Activated CD4-positive, alpha-beta T cell treated with anti-CD3 and anti-CD28 coated beads for 36 hours (primary cell): ENCODE results near the gene ATP5PF. TPM values are rescaled to one million over a fixed set of nuclear protein-coding genes. Genes with fewer than 3 reads are reported as not detected.

ENCODE experiments used
- ATAC-seq: fragments of 200-7000 bp; cut with Tn5 transposase; one replicate; pipeline ENCODE4 v1.10.0; 2021; ENCODE audit warnings: mild to moderate bottlenecking, moderate library complexity
- CTCF ChIA-PET: fragments of 350-600 bp; sonication (Branson Sonifier 250); formaldehyde crosslinking; loops from one replicate; lab custom pipeline; 2021; ENCODE audit warnings: antibody characterized with exemption; lab: Charles Lee
- POLR2A ChIA-PET: fragments of 350-600 bp; sonication (Branson Sonifier 250); formaldehyde crosslinking; loops from one replicate; lab custom pipeline; 2021; ENCODE audit warnings: antibody characterized with exemption, inconsistent platforms; lab: Charles Lee
- DNase-seq: peaks from one replicate; pipeline ENCODE4 v3.0.0-alpha.2; 2020
- H3K27ac Mint-ChIP-seq: one replicate; pipeline ENCODE4 v1.8.0; 2021; ENCODE audit warnings: mixed read lengths
- H3K27me3 Mint-ChIP-seq: one replicate; pipeline ENCODE4 v1.8.0; 2021; ENCODE audit warnings: mixed read lengths
- H3K36me3 Mint-ChIP-seq: one replicate; pipeline ENCODE4 v1.8.0; 2021; ENCODE audit warnings: low read depth, mixed read lengths
- H3K4me1 Mint-ChIP-seq: one replicate; pipeline ENCODE4 v1.8.0; 2021; ENCODE audit warnings: mixed read lengths
- H3K4me3 Mint-ChIP-seq: one replicate; pipeline ENCODE4 v1.8.0; 2021; ENCODE audit warnings: mild to moderate bottlenecking, moderate library complexity, mixed read lengths
- H3K9me3 Mint-ChIP-seq: one replicate; pipeline ENCODE4 v1.8.0; 2021; ENCODE audit warnings: low read depth, mixed read lengths
- intact Hi-C, 2 experiments: fragments of 100-400 bp; cut with DNase I in 1 of 2; cut with micrococcal nuclease in 1 of 2; formaldehyde crosslinking; loops; one replicate each; pipeline versions ENCODE4 v1.14.2 to v1.15.1; 2022 to 2024; cut with DNase I, micrococcal nuclease
- total RNA-seq, 2 experiments: library from RNA; stranded (reverse); gene quantifications; one replicate each; pipeline ENCODE4 v1.2.3, GENCODE V29; 2021

The ATP5PF gene
- total RNA-seq, 2 experiments from 2014 or later: 154 to 165 TPM

DNA sequence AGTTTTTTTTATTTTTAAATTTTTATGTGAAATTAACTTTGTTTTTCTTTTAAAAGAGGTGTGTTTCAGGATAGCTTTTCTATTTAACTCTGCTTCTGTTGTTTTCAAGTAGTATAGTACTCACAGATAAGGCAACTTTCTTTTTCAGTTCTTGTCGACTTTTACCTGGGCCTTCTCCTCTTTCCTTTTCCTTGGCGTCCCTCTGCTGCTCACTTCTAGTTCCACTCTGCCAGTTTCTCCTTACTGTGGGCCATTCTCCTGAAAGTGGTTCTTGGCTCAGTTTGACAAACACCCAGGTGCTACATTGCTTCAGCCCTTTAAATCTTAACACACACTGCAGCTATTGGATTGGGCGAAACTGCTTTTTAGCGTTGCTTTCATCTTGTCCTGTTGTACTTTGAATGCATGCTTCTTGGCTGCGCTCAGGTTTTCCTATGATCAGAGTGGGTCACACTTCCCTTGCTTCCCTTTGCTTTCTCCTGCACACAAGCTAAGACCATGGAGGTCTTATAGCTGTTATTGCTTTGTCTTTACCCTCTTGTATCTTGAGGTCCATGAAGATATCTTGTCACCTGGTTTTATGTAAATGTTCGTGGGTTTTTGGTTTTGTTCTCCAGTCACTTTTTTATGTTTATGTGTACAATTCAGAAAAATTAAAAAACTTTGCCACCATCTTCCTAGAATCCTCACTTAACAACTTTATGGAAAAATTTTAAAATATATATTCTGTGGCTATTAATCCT, 21.7 kb upstream of the ATP5PF start:
- no peak overlapping the region for H3K4me3 Mint-ChIP-seq
- H3K36me3 Mint-ChIP-seq: peaks cover 55% of the 10 kb centered on the region
- intact Hi-C loops: no loop called here
- ChIA-PET POLR2A (no interaction called here), CTCF (interaction anchor here (0.7 to 0.8 kb wide), 2 partner anchors 7 to 864 kb away, joined by 3 read pairs; no protein-coding TSS in a partner anchor)
- DNase-seq (no peak), ATAC-seq (no peak)
- H3K9me3 Mint-ChIP-seq: no peaks in the 10 kb centered on the region
- H3K27me3 Mint-ChIP-seq: no peaks in the 10 kb centered on the region
- peaks cover 26% of the 10 kb centered on the region for H3K4me1 Mint-ChIP-seq
- peak overlapping the region; percentile 14 for H3K27ac Mint-ChIP-seq

DNA sequence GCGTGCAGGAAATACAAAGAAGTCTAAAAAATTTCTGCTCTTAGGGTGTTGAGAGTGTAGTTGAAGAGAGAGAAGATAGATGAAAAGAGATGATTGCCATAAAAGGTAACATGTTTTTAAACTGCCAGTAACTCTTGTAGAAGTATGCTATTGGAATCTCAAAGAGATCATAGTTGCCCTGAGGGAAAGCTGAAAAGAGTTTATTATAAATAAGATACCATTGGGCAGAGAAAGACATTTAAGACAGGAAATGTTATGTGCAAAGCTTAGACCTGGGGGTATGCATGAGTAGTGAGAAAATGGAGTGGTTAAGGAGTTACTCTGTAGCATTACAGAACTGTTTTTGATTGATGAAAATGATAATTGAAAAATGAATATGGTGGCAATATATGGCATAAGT, 17.7 kb upstream of the ATP5PF start:
- intact Hi-C loops: no loop called here
- Mint-ChIP-seq H3K4me1 (peaks cover 15% of the 10 kb centered on the region), H3K27ac (no peak overlapping the region), H3K9me3 (no peaks in the 10 kb centered on the region), H3K36me3 (peaks cover 36% of the 10 kb centered on the region), H3K27me3 (no peaks in the 10 kb centered on the region), H3K4me3 (no peak overlapping the region)
- ChIA-PET CTCF (interaction anchor here (1.3 kb wide), 1 partner anchor 141 kb away, joined by 5 read pairs; no protein-coding TSS in a partner anchor), POLR2A (no interaction called here)
- ATAC-seq (no peak), DNase-seq (no peak)

DNA sequence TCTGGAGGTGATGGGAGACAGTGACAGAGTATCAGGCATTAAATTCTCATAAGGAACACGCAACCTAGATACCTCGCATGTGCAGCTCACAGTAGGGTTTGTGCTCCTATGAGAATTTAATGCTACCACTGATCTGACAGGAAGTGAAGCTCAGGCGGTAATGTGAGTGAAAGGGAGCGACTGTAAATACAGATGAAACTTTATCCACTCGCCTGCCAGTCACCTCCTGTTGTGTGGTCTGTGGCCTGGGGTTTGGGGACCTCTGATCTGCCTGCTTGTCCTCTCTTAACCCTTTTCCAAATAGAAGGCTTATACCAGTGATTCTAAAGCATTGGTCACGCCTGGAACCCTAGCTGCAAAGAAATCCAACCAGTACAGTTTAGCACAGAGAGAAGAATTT, 15.4 kb upstream of the ATP5PF start:
- Mint-ChIP-seq H3K27me3 (no peaks in the 10 kb centered on the region), H3K4me1 (peaks cover 6% of the 10 kb centered on the region)
- intact Hi-C loops: no loop called here

DNA sequence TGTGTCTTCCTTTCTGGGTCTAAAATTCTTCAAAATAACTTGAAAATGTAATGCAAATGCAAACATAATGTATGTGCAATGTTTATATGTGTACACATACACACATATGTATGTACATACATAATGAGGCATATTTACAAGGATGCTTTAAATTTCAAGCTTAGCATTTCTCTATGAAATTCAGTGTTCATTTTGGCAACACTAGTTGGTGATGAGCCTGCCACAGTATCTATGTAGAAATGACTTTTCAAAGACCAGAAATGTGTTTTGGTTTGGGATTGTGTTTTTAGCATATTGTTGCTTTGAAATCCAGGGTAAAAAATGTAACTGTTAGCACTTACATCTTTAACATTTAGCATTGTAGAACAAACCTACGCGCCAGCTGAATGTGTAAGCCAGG, 10.2 kb upstream of the ATP5PF start:
- Mint-ChIP-seq H3K36me3 (peaks cover 15% of the 10 kb centered on the region), H3K27ac (no peak overlapping the region), H3K27me3 (no peaks in the 10 kb centered on the region), H3K4me3 (no peak overlapping the region), H3K4me1 (peaks cover 4% of the 10 kb centered on the region), H3K9me3 (no peaks in the 10 kb centered on the region)
- ChIA-PET CTCF (interaction anchor here (3.1 kb wide), 1 partner anchor 56 kb away, joined by 12 read pairs; no protein-coding TSS in a partner anchor), POLR2A (interaction anchor here (1.1 kb wide), 1 partner anchor 11 kb away, joined by 8 read pairs; the partner anchor contains the start of gene ATP5PF)
- DNase-seq (no peak), ATAC-seq (no peak)
- intact Hi-C loops: loop anchor here in 1 of 2 experiments (1.0 kb wide), 1 partner anchor 9 kb away; no protein-coding TSS in a partner anchor

More for the DNA sequence above, 15.4 kb upstream of the ATP5PF start:
- no peaks in the 10 kb centered on the region for H3K9me3 Mint-ChIP-seq
- ChIA-PET CTCF (interaction anchor here (1.0 to 1.6 kb wide), 3 partner anchors 9 to 142 kb away, joined by 4 to 6 read pairs (median 4); partner anchors contain the start of genes ATP5PF and GABPA), POLR2A (interaction anchor here (0.6 kb wide), 1 partner anchor 44 kb away, joined by 3 read pairs; no protein-coding TSS in a partner anchor)
- ATAC-seq: peak; percentile 39
- no peak overlapping the region for H3K4me3 Mint-ChIP-seq
- H3K27ac Mint-ChIP-seq: peak overlapping the region; percentile 76
- peaks cover 32% of the 10 kb centered on the region for H3K36me3 Mint-ChIP-seq
- DNase-seq: peak; percentile 18

DNA sequence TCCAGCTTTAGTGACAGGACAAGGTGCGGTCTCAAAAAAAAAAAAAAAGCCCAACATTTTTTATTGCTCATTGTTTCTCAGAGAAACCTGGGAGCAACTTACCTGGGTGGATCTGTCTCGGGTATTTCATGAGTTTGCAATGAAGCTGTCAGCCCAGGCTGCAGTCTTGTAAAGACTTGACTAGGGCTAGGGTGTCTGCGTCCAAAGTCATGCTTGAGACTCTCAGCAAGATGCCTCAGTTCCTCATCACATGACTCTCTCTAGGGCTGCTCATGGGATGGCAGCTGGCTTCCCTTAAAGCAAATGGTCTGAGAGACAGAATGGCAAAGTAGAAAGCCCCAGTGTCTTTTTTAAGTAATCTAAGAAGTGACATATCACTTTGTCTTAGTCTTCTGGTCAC, 8.2 kb upstream of the ATP5PF start:
- peaks cover 8% of the 10 kb centered on the region for H3K36me3 Mint-ChIP-seq
- H3K27ac Mint-ChIP-seq: no peak overlapping the region
- ChIA-PET CTCF (interaction anchor here (1.1 to 3.1 kb wide), 3 partner anchors 18 to 134 kb away, joined by 3 to 12 read pairs (median 3); no protein-coding TSS in a partner anchor), POLR2A (no interaction called here)
- H3K4me3 Mint-ChIP-seq: no peak overlapping the region
- DNase-seq (no peak), ATAC-seq (no peak)
- H3K27me3 Mint-ChIP-seq: no peaks in the 10 kb centered on the region
- peaks cover 17% of the 10 kb centered on the region for H3K4me1 Mint-ChIP-seq
- intact Hi-C loops: no loop called here
- H3K9me3 Mint-ChIP-seq: no peaks in the 10 kb centered on the region

DNA sequence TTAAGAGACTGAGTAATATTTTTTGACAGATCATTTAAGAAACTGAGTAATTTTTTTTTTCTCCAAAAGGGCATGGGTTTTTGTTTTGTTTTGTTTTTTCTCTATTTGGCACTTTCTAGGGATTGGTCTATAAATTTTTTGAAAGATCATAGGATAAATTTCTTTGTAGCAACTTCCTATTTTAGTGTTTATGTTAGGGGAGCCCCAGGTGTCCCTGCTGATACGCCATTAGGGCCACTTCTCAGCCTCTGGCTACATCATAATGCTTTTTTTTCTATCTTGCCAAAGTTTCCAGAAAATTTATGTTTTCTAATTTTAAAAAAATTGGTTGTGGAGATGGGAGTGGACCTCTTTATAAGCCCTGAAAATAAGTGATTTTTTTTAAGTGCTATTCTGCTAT, 2.7 kb upstream of the ATP5PF start:
- Mint-ChIP-seq H3K36me3 (peaks cover 15% of the 10 kb centered on the region), H3K27ac (no peak overlapping the region), H3K9me3 (no peaks in the 10 kb centered on the region), H3K4me3 (peak overlapping the region; percentile 98), H3K27me3 (no peaks in the 10 kb centered on the region), H3K4me1 (peaks cover 41% of the 10 kb centered on the region)
- POLR2A ChIA-PET: no interaction called here
- CTCF ChIA-PET: interaction anchor here (0.7 kb wide), 1 partner anchor 643 kb away, joined by 3 read pairs; no protein-coding TSS in a partner anchor
- intact Hi-C loops: loop anchor here (10.0 kb wide), 2 partner anchors 283 to 427 kb away; no protein-coding TSS in a partner anchor
- ATAC-seq (no peak), DNase-seq (no peak)

DNA sequence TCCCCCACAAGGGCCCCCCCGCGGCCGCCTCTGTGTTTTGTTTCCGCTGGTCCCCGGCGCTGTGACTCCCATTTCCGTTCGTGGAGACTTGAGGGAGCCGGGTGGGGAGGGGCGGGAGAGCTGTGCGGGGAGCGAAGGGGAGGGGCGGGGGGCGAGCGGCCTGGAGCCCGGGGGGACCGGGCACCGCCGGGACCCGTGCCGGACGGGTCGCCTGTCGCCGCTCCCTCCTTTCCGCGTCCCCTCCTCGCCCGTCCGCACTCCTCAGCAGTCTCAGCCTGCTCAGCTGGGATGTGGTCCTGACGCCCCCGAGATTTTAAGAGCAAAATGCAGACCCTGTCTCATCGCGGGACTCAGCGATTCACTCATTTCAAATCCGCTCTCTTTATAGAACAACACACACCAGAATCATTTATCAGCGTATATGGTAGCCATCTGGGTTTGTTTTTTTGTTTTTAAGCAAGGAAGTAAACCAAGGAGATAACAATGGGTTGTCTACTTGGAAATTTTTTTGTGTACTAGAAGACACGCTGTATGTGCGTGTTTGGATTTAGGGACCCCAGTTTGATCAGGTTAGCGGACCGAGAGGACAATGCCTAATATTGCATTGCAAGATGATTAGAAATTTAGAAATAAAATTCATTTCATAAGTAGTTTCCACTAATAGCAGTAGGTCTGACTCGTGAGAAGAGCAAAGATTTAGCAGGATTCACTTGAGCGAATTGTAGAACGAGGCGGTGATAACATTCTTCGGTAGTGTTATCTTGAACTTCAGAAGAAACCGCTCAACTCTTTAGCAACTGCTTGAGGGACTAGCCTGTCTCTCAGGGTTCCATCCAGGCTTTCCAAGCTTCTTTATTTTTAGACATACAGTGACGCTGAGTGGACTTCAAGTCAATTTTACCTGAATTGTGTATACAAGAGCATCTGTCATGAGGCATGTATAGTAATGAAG, 1.2 kb upstream of the ATP5PF start:
- H3K27me3 Mint-ChIP-seq: no peaks in the 10 kb centered on the region
- peak overlapping the region; percentile 98 for H3K4me3 Mint-ChIP-seq
- H3K36me3 Mint-ChIP-seq: peaks cover 12% of the 10 kb centered on the region
- CTCF ChIA-PET: interaction anchor here (1.1 to 2.2 kb wide), 4 partner anchors 11 to 65 kb away, joined by 4 to 8 read pairs (median 6); no protein-coding TSS in a partner anchor
- POLR2A ChIA-PET: no interaction called here
- intact Hi-C loops: loop anchor here (1.0 to 10.0 kb wide), 10 partner anchors 8 to 434 kb away; partner anchors contain the start of genes JAM2 (in 2 of the 2), MRPL39 (in 2 of the 2) and APP (in 1 of the 2)
- DNase-seq (peak; percentile 88), ATAC-seq (peak; percentile 1)
- H3K27ac Mint-ChIP-seq: peak overlapping the region; percentile 92
- no peaks in the 10 kb centered on the region for H3K9me3 Mint-ChIP-seq
- peaks cover 46% of the 10 kb centered on the region for H3K4me1 Mint-ChIP-seq

DNA sequence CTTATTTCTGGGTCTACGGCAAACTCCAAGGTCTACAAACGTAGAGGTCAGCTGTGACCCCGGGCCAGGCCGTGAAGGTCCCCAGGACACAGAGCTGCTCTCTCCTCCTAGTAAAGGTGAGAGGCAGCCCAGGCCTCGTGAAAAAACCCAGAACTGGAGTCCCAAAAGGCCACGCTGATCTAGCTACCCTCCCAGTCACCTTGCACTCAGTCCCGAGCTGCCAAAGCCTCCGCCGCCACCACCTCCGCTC, 125 bp downstream of the ATP5PF start:
- no peaks in the 10 kb centered on the region for H3K9me3 Mint-ChIP-seq
- H3K4me1 Mint-ChIP-seq: peaks cover 51% of the 10 kb centered on the region
- no peaks in the 10 kb centered on the region for H3K27me3 Mint-ChIP-seq
- no peak for ATAC-seq
- CTCF ChIA-PET: interaction anchor here (0.6 to 2.2 kb wide), 9 partner anchors 10 to 126 kb away, joined by 3 to 8 read pairs (median 3); no protein-coding TSS in a partner anchor
- POLR2A ChIA-PET: interaction anchor here (0.6 to 0.9 kb wide), 4 partner anchors 10 to 146 kb away, joined by 3 to 8 read pairs (median 3); no protein-coding TSS in a partner anchor
- H3K36me3 Mint-ChIP-seq: peaks cover 17% of the 10 kb centered on the region
- peak overlapping the region; percentile 100 for H3K27ac Mint-ChIP-seq
- intact Hi-C loops: loop anchor here (1.0 to 10.0 kb wide), 6 partner anchors 66 to 430 kb away; partner anchors contain the start of gene JAM2 (in 1 of the 2)
- H3K4me3 Mint-ChIP-seq: peak overlapping the region; percentile 98
- no peak for DNase-seq

DNA sequence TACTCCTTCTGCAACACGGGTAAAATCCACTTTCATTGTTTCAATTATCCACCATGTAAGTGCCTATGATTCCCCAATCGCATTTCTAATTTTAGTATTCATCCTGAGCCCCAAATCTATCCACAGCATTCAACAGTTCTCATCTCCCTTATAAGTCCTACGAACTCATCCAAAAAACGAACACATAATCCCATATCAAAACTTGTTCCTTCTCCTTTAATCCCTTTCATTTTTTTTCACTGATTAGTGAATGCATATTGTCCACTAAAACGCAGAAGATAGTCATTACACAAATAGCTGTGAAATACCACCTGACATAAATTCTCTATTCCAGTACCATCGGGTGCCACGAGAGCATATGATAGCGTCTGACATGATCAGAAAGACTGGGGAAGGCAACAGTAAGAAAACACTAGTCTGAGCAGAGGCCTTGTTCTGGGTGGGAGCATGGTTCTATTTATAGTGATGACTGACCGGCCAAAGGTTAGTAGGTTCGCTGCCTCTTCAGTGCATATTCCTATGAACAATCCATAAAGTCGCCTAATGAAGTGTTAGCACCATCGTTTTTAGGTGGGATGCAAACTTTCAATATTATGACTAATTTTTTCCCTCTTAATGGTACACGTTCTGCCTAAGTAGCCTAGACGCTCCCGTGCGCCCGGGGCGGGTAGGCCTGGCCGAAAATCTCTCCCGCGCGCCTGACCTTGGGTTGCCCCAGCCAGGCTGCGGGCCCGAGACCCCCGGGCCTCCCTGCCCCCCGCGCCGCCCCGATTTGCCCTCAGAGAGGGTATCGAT, 648 bp downstream of the ATP5PF start:
- POLR2A ChIA-PET: interaction anchor here (0.7 to 0.9 kb wide), 4 partner anchors 10 to 75 kb away, joined by 3 to 8 read pairs (median 4); no protein-coding TSS in a partner anchor
- H3K4me3 Mint-ChIP-seq: peak overlapping the region; percentile 98
- no peaks in the 10 kb centered on the region for H3K27me3 Mint-ChIP-seq
- H3K4me1 Mint-ChIP-seq: peaks cover 47% of the 10 kb centered on the region
- H3K9me3 Mint-ChIP-seq: no peaks in the 10 kb centered on the region
- intact Hi-C loops: loop anchor here (1.0 to 10.0 kb wide), 6 partner anchors 67 to 431 kb away; partner anchors contain the start of gene JAM2 (in 1 of the 2)
- peak; percentile 8 for ATAC-seq
- peak overlapping the region; percentile 100 for H3K27ac Mint-ChIP-seq
- peaks cover 18% of the 10 kb centered on the region for H3K36me3 Mint-ChIP-seq
- peak; percentile 55 for DNase-seq
- CTCF ChIA-PET: interaction anchor here (0.6 to 2.2 kb wide), 11 partner anchors 9 to 126 kb away, joined by 3 to 8 read pairs (median 3); no protein-coding TSS in a partner anchor
